ENCODE data around the gene PHLDA1. TPM values are rescaled to one million over a fixed set of nuclear protein-coding genes. Genes with fewer than 3 reads are reported as not detected.

The PHLDA1 gene
- total RNA-seq, 1 donor from 2014 or later = 22.8 TPM

GRCh38 chr12:75977952-75978671, 53.5 kb downstream of the PHLDA1 start:
- DNase-seq = no peak
- TF ChIP-seq, protein P1, sequence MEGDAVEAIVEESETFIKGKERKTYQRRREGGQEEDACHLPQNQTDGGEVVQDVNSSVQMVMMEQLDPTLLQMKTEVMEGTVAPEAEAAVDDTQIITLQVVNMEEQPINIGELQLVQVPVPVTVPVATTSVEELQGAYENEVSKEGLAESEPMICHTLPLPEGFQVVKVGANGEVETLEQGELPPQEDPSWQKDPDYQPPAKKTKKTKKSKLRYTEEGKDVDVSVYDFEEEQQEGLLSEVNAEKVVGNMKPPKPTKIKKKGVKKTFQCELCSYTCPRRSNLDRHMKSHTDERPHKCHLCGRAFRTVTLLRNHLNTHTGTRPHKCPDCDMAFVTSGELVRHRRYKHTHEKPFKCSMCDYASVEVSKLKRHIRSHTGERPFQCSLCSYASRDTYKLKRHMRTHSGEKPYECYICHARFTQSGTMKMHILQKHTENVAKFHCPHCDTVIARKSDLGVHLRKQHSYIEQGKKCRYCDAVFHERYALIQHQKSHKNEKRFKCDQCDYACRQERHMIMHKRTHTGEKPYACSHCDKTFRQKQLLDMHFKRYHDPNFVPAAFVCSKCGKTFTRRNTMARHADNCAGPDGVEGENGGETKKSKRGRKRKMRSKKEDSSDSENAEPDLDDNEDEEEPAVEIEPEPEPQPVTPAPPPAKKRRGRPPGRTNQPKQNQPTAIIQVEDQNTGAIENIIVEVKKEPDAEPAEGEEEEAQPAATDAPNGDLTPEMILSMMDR (IDR thresholded peaks at IDR 0.05; ENCODE audit: borderline replicate concordance) = no peak
- Histone ChIP-seq H3K27me3 (ENCODE audit: low read depth) (no peaks in the 10 kb centered on the region), H3K9me3 (replicated peaks) (no peaks in the 10 kb centered on the region), H3K27ac (replicated peaks) (peak overlapping the region; percentile 81), H3K36me3 (no peaks in the 10 kb centered on the region), H3K4me1 (peaks cover 44% of the 10 kb centered on the region), H3K4me3 (no peak overlapping the region)
- intact Hi-C loops (cut with micrococcal nuclease) = no loop called here

DNA sequence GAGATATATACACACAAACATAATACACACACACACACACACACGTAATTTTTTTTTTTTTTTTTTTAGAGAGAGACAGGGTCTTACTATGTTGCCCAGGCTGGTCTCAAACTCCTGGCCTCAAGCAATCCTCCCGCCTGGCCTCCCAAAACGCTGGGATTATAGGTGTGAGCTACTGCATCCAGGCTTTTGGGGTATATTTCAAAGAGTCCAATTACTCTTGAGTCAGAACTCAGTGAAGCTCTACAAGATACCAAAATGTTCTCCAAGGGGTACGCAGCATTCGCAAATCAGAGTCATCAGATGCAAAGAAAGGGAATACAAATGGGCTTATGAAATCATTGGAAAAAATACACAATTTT, 54.0 kb downstream of the PHLDA1 start:
- intact Hi-C loops (cut with micrococcal nuclease) = no loop called here
- Histone ChIP-seq H3K4me1 (peaks cover 39% of the 10 kb centered on the region), H3K27me3 (ENCODE audit: low read depth) (no peaks in the 10 kb centered on the region), H3K36me3 (no peaks in the 10 kb centered on the region), H3K4me3 (no peak overlapping the region), H3K27ac (replicated peaks) (peak overlapping the region; percentile 81), H3K9me3 (replicated peaks) (no peaks in the 10 kb centered on the region)
- no peak for DNase-seq
- TF ChIP-seq, protein P1 (IDR thresholded peaks at IDR 0.05; ENCODE audit: borderline replicate concordance) = no peak

- Histone ChIP-seq H3K27ac (replicated peaks) (peak overlapping the region; percentile 81), H3K36me3 (no peaks in the 10 kb centered on the region), H3K27me3 (ENCODE audit: low read depth) (no peaks in the 10 kb centered on the region), H3K4me1 (peaks cover 38% of the 10 kb centered on the region), H3K9me3 (replicated peaks) (no peaks in the 10 kb centered on the region), H3K4me3 (no peak overlapping the region)
- DNase-seq = no peak
- intact Hi-C loops (cut with micrococcal nuclease) = no loop called here
- TF ChIP-seq, protein P1 (IDR thresholded peaks at IDR 0.05; ENCODE audit: borderline replicate concordance) = no peak
These were observed 54.7 kb downstream of the PHLDA1 start for GRCh38 chr12:75976913-75977312.

GRCh38 chr12:75976113-75976512, 55.5 kb downstream of the PHLDA1 start:
- Histone ChIP-seq H3K9me3 (replicated peaks) (no peaks in the 10 kb centered on the region), H3K4me3 (no peak overlapping the region), H3K27ac (replicated peaks) (no peak overlapping the region), H3K27me3 (ENCODE audit: low read depth) (no peaks in the 10 kb centered on the region), H3K4me1 (peaks cover 31% of the 10 kb centered on the region), H3K36me3 (no peaks in the 10 kb centered on the region)
- no peak for DNase-seq
- TF ChIP-seq, protein P1 (IDR thresholded peaks at IDR 0.05; ENCODE audit: borderline replicate concordance) = no peak
- intact Hi-C loops (cut with micrococcal nuclease) = no loop called here

GRCh38 chr12:75975702-75976101, 55.9 kb downstream of the PHLDA1 start:
- intact Hi-C loops (cut with micrococcal nuclease) = no loop called here
- H3K27me3 ChIP-seq (ENCODE audit: low read depth) = no peaks in the 10 kb centered on the region
- H3K4me3 ChIP-seq = no peak overlapping the region
- peaks cover 31% of the 10 kb centered on the region for H3K4me1 ChIP-seq
- no peaks in the 10 kb centered on the region for H3K9me3 ChIP-seq (replicated peaks)
- H3K27ac ChIP-seq (replicated peaks) = no peak overlapping the region
- DNase-seq = no peak
- TF ChIP-seq, protein P1 (IDR thresholded peaks at IDR 0.05; ENCODE audit: borderline replicate concordance) = no peak
- H3K36me3 ChIP-seq = no peaks in the 10 kb centered on the region

Other genes with a start within 250 kb of the PHLDA1 start
- 256 TPM for gene NAP1L1, start 52.9 kb upstream of the PHLDA1 start, total RNA-seq

All from left ventricle myocardium inferior (tissue), 1 donor.